Endothelial cell of umbilical vein (primary cell): ENCODE data around the gene MACROD2. TPM values are rescaled to one million over a fixed set of nuclear protein-coding genes. Genes with fewer than 3 reads are reported as not detected.

Source experiments
- BruUV-seq: library from RNA; stranded (reverse); fragments of 400-500 nt; replicated peaks from 2 replicates; lab custom pipeline; 2021; lab: Mats Ljungman, UMichigan
- CTCF ChIA-PET: fragments of 300-600, 350-600 bp; sonication (Branson Sonifier 250); formaldehyde crosslinking; loops from one replicate; lab custom pipeline; 2021; ENCODE audit warnings: antibody characterized with exemption, inconsistent platforms; lab: Charles Lee
- POLR2A ChIA-PET: fragments of 300-600, 350-600 bp; sonication (Branson Sonifier 250); formaldehyde crosslinking; loops from one replicate; lab custom pipeline; 2021; ENCODE audit warnings: antibody characterized with exemption, inconsistent platforms; lab: Charles Lee
- DNase-seq: peaks from one replicate; pipeline ENCODE4 v3.0.0-alpha.2; 2011; ENCODE audit warnings: low read depth, low spot score
- FAIRE-seq: peaks from 2 replicates; lab custom pipeline; 2011; peaks lifted over from hg19 to GRCh38; lab: Jason Lieb, UNC
- H2AFZ ChIP-seq: 2 replicates; pipeline ENCODE4 v1.6.0; 2012; ENCODE audit warnings: low read depth, low read length, control low read depth, inconsistent platforms
- H3K27ac ChIP-seq: 2 replicates; pipeline ENCODE4 v1.5.1; 2011; ENCODE audit warnings: low read depth, mild to moderate bottlenecking, control low read depth, low read length, moderate library complexity; ENCODE audit not compliant: insufficient read depth
- H3K27me3 ChIP-seq, 2 experiments: 2 replicates each; pipeline versions ENCODE4 v1.6.0 to v1.6.1; 2011; ENCODE audit warnings: low read length in 2 of 2, mixed read lengths in 1 of 2; ENCODE audit not compliant: control insufficient read depth in 2 of 2, insufficient read depth in 2 of 2
- H3K36me3 ChIP-seq, 2 experiments: 2 replicates in 1 of 2; 3 replicates in 1 of 2; pipeline ENCODE4 v1.5.1; 2011; ENCODE audit warnings: low read length in 2 of 2, mild to moderate bottlenecking in 1 of 2, moderate library complexity in 1 of 2; ENCODE audit not compliant: control insufficient read depth in 2 of 2, insufficient read depth in 2 of 2; ENCODE audit errors: extremely low read depth in 1 of 2
- H3K4me1 ChIP-seq: 3 replicates; pipeline ENCODE4 v1.5.1; 2011; ENCODE audit warnings: mild to moderate bottlenecking, low read length; ENCODE audit not compliant: control insufficient read depth, insufficient read depth; ENCODE audit errors: extremely low read depth
- H3K4me2 ChIP-seq: 2 replicates; pipeline ENCODE4 v1.6.1; 2011; ENCODE audit warnings: low read length, control low read depth, mixed read lengths; ENCODE audit not compliant: insufficient read depth
- H3K4me3 ChIP-seq, 3 experiments: fragments of 200-600 bp in 1 of 3; sonication (generic), shearing (Covaris generic) in 1 of 3; replicated peaks in 1 of 3; 2 replicates each; pipeline ENCODE4 v1.5.1; 2011 to 2016; ENCODE audit warnings: control low read depth in 3 of 3, low read length in 3 of 3, mild to moderate bottlenecking in 2 of 3, inconsistent platforms in 1 of 3, low read depth in 1 of 3, moderate library complexity in 1 of 3; ENCODE audit not compliant: insufficient read depth in 1 of 3
- H3K79me2 ChIP-seq: 2 replicates; pipeline ENCODE4 v1.6.0; 2012; ENCODE audit warnings: low read length, inconsistent platforms; ENCODE audit not compliant: control insufficient read depth, insufficient read depth
- H3K9ac ChIP-seq: replicated peaks from 2 replicates; pipeline ENCODE3; 2011; ENCODE audit warnings: low read length, control low read depth; ENCODE audit not compliant: insufficient read depth; ENCODE audit errors: extremely low read depth
- H3K9me1 ChIP-seq: replicated peaks from 3 replicates; pipeline ENCODE4 v1.6.0; 2011; ENCODE audit warnings: mild to moderate bottlenecking, low read length; ENCODE audit not compliant: control insufficient read depth, insufficient read depth; ENCODE audit errors: extremely low read depth
- H3K9me3 ChIP-seq: replicated peaks from 2 replicates; pipeline ENCODE4 v1.5.1; 2012; ENCODE audit warnings: low read length, inconsistent platforms; ENCODE audit not compliant: control insufficient read depth, insufficient read depth
- H4K20me1 ChIP-seq: replicated peaks from 2 replicates; pipeline ENCODE3; 2011; ENCODE audit warnings: mild to moderate bottlenecking, low read length; ENCODE audit not compliant: control insufficient read depth, insufficient read depth; ENCODE audit errors: extremely low read depth
- CTCF ChIP-seq, 2 donors: IDR thresholded peaks; 1 replicate in 1 of 2; 2 replicates in 1 of 2; pipeline ENCODE4 v1.5.1; 2011; ENCODE audit warnings: low read length in 2 of 2, mild to moderate bottlenecking in 2 of 2, moderate library complexity in 2 of 2, control low read depth in 1 of 2, inconsistent platforms in 1 of 2, low read depth in 1 of 2; ENCODE audit not compliant: insufficient read depth in 1 of 2; ENCODE audit errors: extremely low read depth in 1 of 2
- EZH2 ChIP-seq: IDR thresholded peaks from 2 replicates; pipeline ENCODE4 v1.6.1; 2012; ENCODE audit warnings: borderline replicate concordance, low read depth, mild to moderate bottlenecking, moderate library complexity, low read length, inconsistent platforms; ENCODE audit not compliant: severe bottlenecking
- FOS ChIP-seq: IDR thresholded peaks from 2 replicates; pipeline ENCODE4 v1.6.1; 2011; ENCODE audit warnings: mild to moderate bottlenecking, low read length, moderate library complexity, borderline replicate concordance; ENCODE audit not compliant: insufficient read depth
- GATA2 ChIP-seq: IDR thresholded peaks from 2 replicates; pipeline ENCODE4 v1.7.0; 2011; ENCODE audit warnings: low read depth, mild to moderate bottlenecking, moderate library complexity, mixed read lengths, low read length; ENCODE audit not compliant: insufficient read length, insufficient read depth
- JUN ChIP-seq: IDR thresholded peaks from 2 replicates; pipeline ENCODE4 v1.6.1; 2011; ENCODE audit warnings: borderline replicate concordance, low read depth; ENCODE audit not compliant: insufficient read length, insufficient read depth
- MYC ChIP-seq: IDR thresholded peaks from one replicate; pipeline ENCODE4 v1.6.1; 2011; ENCODE audit warnings: mild to moderate bottlenecking, low read depth, low read length
- POLR2A ChIP-seq: IDR thresholded peaks from 2 replicates; pipeline ENCODE4 v1.6.1; 2012; ENCODE audit warnings: low read depth, mild to moderate bottlenecking, control low read depth, low read length
- POLR2AphosphoS5 ChIP-seq: IDR thresholded peaks from 2 replicates; pipeline ENCODE4 v1.6.1; 2012; ENCODE audit warnings: low read depth, mild to moderate bottlenecking, control low read depth, low read length, moderate library complexity; ENCODE audit not compliant: insufficient read depth
- dilution Hi-C: fragments of 300-500 bp; cut with MboI; formaldehyde crosslinking; loops from one replicate; pipeline ENCODE4 v1.15.0; 2019; ENCODE audit warnings: low sequenced_read_pairs; ENCODE audit not compliant: extremely low pct_ligation_motif_present
- intact Hi-C: fragments of 100-400 bp; cut with micrococcal nuclease; formaldehyde crosslinking; loops from one replicate; pipeline ENCODE4 v1.10.0; 2022
- polyA plus RNA-seq, 4 experiments: library from polyadenylated mRNA; depleted of rRNA in 3 of 4; stranded (reverse) in 3 of 4; unstranded in 1 of 4; fragments of >200 nt; gene quantifications; 2 replicates each; pipeline versions ENCODE4 v1.2.1 to v1.2.3, GENCODE V29; 2011 to 2012; ENCODE audit warnings: missing spikeins in 1 of 4
- total RNA-seq: library from RNA; stranded (reverse); gene quantifications from 2 replicates; pipeline ENCODE4 v1.2.3, GENCODE V29; 2021
- TF ChIP-seq, protein P1 (sequence below): IDR thresholded peaks from 2 replicates; pipeline ENCODE4 v1.6.1; 2011; ENCODE audit not compliant: insufficient read depth, insufficient read length

Gene MACROD2
- total and polyA plus RNA-seq, 2 donors (not counting 3 experiments of a cell fraction or from before 2014, with no cell fraction given) = 0.11 to 0.73 TPM

DNA sequence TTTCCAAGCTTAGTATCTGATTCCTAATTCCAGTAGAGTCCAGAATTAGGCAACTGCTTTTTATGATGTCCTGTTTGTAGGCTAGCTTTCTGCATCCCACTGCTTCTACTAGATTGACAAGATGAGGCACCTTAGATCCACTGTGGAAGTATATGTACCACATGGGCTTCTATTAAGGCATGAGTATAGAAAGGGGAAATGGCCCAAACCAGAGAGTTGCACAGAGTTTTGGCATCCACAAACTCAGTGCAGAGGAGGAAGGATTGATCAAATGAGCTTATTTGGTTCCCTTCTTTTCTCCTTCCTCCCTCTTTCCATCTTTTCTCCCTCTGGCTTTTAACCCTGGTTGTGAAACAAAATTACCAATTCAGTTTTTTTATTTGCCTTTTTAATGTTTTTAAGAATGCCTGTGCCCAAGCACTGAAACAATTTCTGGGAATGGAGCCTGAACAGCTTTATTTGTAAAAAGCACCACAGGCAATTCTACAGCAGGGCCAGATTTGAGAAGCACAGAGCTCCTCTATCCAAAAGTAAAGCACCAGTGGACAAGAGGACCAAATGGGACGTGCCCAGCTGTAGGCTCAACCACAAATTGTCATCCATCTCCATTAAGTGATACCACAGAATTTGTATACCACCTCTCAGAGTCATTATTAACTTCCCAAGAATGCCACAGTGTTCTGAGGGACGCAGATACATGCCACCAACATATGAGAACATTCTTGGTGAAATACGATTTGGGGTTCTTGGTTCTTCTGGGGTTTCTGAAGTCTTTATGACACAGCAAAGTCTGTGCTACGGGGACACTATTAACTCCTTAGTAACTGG is 1608.9 kb downstream of the MACROD2 start:
- Histone ChIP-seq H3K27me3 (no peaks in the 10 kb centered on the region), H3K27ac (no peak overlapping the region), H3K4me3 (no peak overlapping the region), H3K9me3 (no peaks in the 10 kb centered on the region), H3K9me1 (no peaks in the 10 kb centered on the region), H3K4me2 (no peak overlapping the region), H3K79me2 (no peaks in the 10 kb centered on the region), H3K36me3 (no peaks in the 10 kb centered on the region), H2AFZ (no peak overlapping the region), H3K9ac (no peak overlapping the region), H4K20me1 (no peaks in the 10 kb centered on the region), H3K4me1 (no peaks in the 10 kb centered on the region)
- no peak for DNase-seq
- TF ChIP-seq EZH2 (no peak), POLR2AphosphoS5 (no peak), CTCF (IDR thresholded peaks at IDR 0.05; ENCODE audit: extremely low read depth in 1 of 2, insufficient read depth in 1 of 2, low read depth in 1 of 2, low read length in 2 of 2) (no peak)
- ChIA-PET CTCF (interaction anchor here (0.5 kb wide), 1 partner anchor 217 kb away, joined by 5 read pairs; no protein-coding TSS in a partner anchor), POLR2A (no interaction called here)
- dilution Hi-C loops = no loop called here
- BruUV-seq = no TSS peak
- no peak for FAIRE-seq
- intact Hi-C loops = no loop called here

- Histone ChIP-seq H3K79me2 (no peaks in the 10 kb centered on the region), H3K9me1 (no peaks in the 10 kb centered on the region), H3K4me3 (no peak overlapping the region), H3K36me3 (no peaks in the 10 kb centered on the region), H2AFZ (no peak overlapping the region), H3K9me3 (no peaks in the 10 kb centered on the region), H3K27ac (no peak overlapping the region), H4K20me1 (no peaks in the 10 kb centered on the region), H3K4me1 (no peaks in the 10 kb centered on the region), H3K27me3 (no peaks in the 10 kb centered on the region), H3K4me2 (no peak overlapping the region), H3K9ac (no peak overlapping the region)
- intact Hi-C loops (no loop called here), dilution Hi-C loops (no loop called here)
- no peak for DNase-seq
- ChIA-PET POLR2A (no interaction called here), CTCF (no interaction called here)
- no TSS peak for BruUV-seq
- no peak for FAIRE-seq
- no peak for TF ChIP-seq JUN
- TF ChIP-seq, protein P1, sequence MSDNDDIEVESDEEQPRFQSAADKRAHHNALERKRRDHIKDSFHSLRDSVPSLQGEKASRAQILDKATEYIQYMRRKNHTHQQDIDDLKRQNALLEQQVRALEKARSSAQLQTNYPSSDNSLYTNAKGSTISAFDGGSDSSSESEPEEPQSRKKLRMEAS = no peak
- no peak for TF ChIP-seq CTCF (IDR thresholded peaks at IDR 0.05; ENCODE audit: extremely low read depth in 1 of 2, insufficient read depth in 1 of 2, low read depth in 1 of 2, low read length in 2 of 2)
- no peak for TF ChIP-seq POLR2AphosphoS5
- no peak for TF ChIP-seq EZH2
- no peak for TF ChIP-seq MYC
- no peak for TF ChIP-seq FOS
- TF ChIP-seq POLR2A = no peak
- no peak for TF ChIP-seq GATA2
Measured at GRCh38 chr20:15609921-15610320, 1614.6 kb downstream of the MACROD2 start.
